HepG2 (cell line): ENCODE measurements around the gene ZCCHC24. TPM values are rescaled to one million over a fixed set of nuclear protein-coding genes. Genes with fewer than 3 reads are reported as not detected.
A peak's percentile ranks its signal among the peaks of the same experiment; 100 is the strongest.

ENCODE experiments used
- GRHL1 ChIP-seq: sonication (generic); formaldehyde crosslinking; conservative IDR thresholded peaks from 2 replicates; pipeline ENCODE4 v1.8.0; 2022; ENCODE audit warnings: missing genetic modification reagents
- MTF2 ChIP-seq: sonication (generic); formaldehyde crosslinking; IDR thresholded peaks from 2 replicates; pipeline ENCODE4 v1.5.0; 2020; ENCODE audit warnings: missing genetic modification reagents, borderline replicate concordance
- NAIF1 ChIP-seq: sonication (generic); formaldehyde crosslinking; IDR thresholded peaks from 2 replicates; pipeline ENCODE4 v1.5.0; 2020; ENCODE audit warnings: mild to moderate bottlenecking, missing genetic modification reagents, borderline replicate concordance
- NFAT5 ChIP-seq: sonication (generic); formaldehyde crosslinking; IDR thresholded peaks from 2 replicates; pipeline ENCODE4 v1.4.0; 2020; ENCODE audit warnings: missing genetic modification reagents
- NFIC ChIP-seq: IDR thresholded peaks from 2 replicates; pipeline ENCODE4 v1.6.1; 2012; ENCODE audit warnings: mild to moderate bottlenecking, low read length, inconsistent platforms
- PTBP1 ChIP-seq: fragments of 200-400 bp; formaldehyde crosslinking; IDR thresholded peaks from 2 replicates; pipeline ENCODE4 v1.6.1; 2018; ENCODE audit warnings: low read length, low read depth; ENCODE audit not compliant: poor library complexity, severe bottlenecking
- RCOR2 ChIP-seq: IDR thresholded peaks from 2 replicates; pipeline ENCODE4 v1.6.1; 2016; ENCODE audit warnings: missing biosample characterization, missing genetic modification reagents
- SATB2 ChIP-seq: sonication (generic); formaldehyde crosslinking; IDR thresholded peaks from 2 replicates; pipeline ENCODE4 v1.5.0; 2020; ENCODE audit warnings: missing genetic modification reagents
- SIX4 ChIP-seq: sonication (generic); formaldehyde crosslinking; IDR thresholded peaks from 2 replicates; pipeline ENCODE4 v1.4.0; 2020; ENCODE audit warnings: missing genetic modification reagents
- THYN1 ChIP-seq: sonication (generic); formaldehyde crosslinking; IDR thresholded peaks from 2 replicates; pipeline ENCODE4 v1.8.1; 2023; ENCODE audit warnings: low read depth, mild to moderate bottlenecking, moderate library complexity, missing genetic modification reagents, borderline replicate concordance
- YEATS4 ChIP-seq: sonication (generic); formaldehyde crosslinking; IDR thresholded peaks from 2 replicates; pipeline ENCODE4 v1.4.0; 2020; ENCODE audit warnings: missing genetic modification reagents, borderline replicate concordance
- ZFP36 ChIP-seq: fragments of 150-350 bp; IDR thresholded peaks from 2 replicates; pipeline ENCODE4 v1.6.1; 2018; ENCODE audit warnings: borderline replicate concordance, low read length, low read depth; ENCODE audit not compliant: partially characterized antibody
- ZNF276 ChIP-seq: sonication (generic); formaldehyde crosslinking; IDR thresholded peaks from 2 replicates; pipeline ENCODE4 v1.4.0; 2020; ENCODE audit warnings: mild to moderate bottlenecking, low read depth, missing genetic modification reagents
- ZNF282 ChIP-seq: fragments of 450-650 bp; IDR thresholded peaks from 2 replicates; pipeline ENCODE4 v1.6.1; 2018; ENCODE audit not compliant: partially characterized antibody
- ZNF414 ChIP-seq: sonication (generic); formaldehyde crosslinking; IDR thresholded peaks from 2 replicates; pipeline ENCODE4 v1.5.0; 2020; ENCODE audit warnings: missing genetic modification reagents
- ZNF564 ChIP-seq: sonication (generic); formaldehyde crosslinking; IDR thresholded peaks from 2 replicates; pipeline ENCODE4 v1.8.1; 2023; ENCODE audit warnings: mild to moderate bottlenecking, missing genetic modification reagents
- ZNF709 ChIP-seq: sonication (generic); formaldehyde crosslinking; IDR thresholded peaks from 2 replicates; pipeline ENCODE4 v1.5.0; 2020; ENCODE audit warnings: mild to moderate bottlenecking, missing genetic modification reagents
- ZSCAN5A ChIP-seq: sonication (generic); formaldehyde crosslinking; IDR thresholded peaks from 2 replicates; pipeline ENCODE4 v1.8.0; 2022; ENCODE audit warnings: mild to moderate bottlenecking, missing genetic modification reagents, borderline replicate concordance
- polyA plus RNA-seq, 8 experiments: library from polyadenylated mRNA; depleted of rRNA in 3 of 8; stranded (reverse) in 7 of 8; unstranded in 1 of 8; fragments of >200 nt; fragmentation: Illumina TruSeq in 4 of 8; extraction: Trizol in 4 of 8; gene quantifications; 2 replicates each; pipeline versions ENCODE4 v1.2.1 to v1.2.3, GENCODE V29; 2011 to 2016; ENCODE audit warnings: low read depth in 4 of 8, missing spikeins in 1 of 8, mixed read lengths in 1 of 8; ENCODE audit not compliant: insufficient read depth in 1 of 8
- total RNA-seq, 5 experiments: library from RNA; depleted of rRNA; stranded (reverse); fragments of >200 nt; fragmentation: Illumina TruSeq; extraction: Trizol; gene quantifications; 2 replicates each; pipeline ENCODE4 v1.2.3, GENCODE V29; 2016; ENCODE audit warnings: low read depth in 1 of 5

ZCCHC24 gene
- total and polyA plus RNA-seq, 2 of the 13 experiments (the other 11 are each of a cell fraction or from before 2014, with no cell fraction given): 3.1 to 7.9 TPM

GRCh38 chr10:79347226-79347893 lies 98.1 kb downstream of the ZCCHC24 start, which contains the start of gene PPIF (continued):
- TF ChIP-seq ZSCAN5A: no peak
- no peak for TF ChIP-seq RCOR2
- no peak; the same call in 1 of the 2 replicates for TF ChIP-seq NFIC
- TF ChIP-seq ZNF276: no peak
- no peak for TF ChIP-seq THYN1 (CRISPR knock-in tag)
- TF ChIP-seq MTF2 (CRISPR knock-in tag): no peak
- no peak for TF ChIP-seq ZFP36
- TF ChIP-seq ZNF282: no peak
- peak; percentile 34; the same call in 1 of the 2 replicates for TF ChIP-seq SATB2 (CRISPR knock-in tag)
- TF ChIP-seq NAIF1 (CRISPR knock-in tag): no peak
- TF ChIP-seq SIX4 (CRISPR knock-in tag): peak; percentile 60; the same call in 1 of the 2 replicates
- no peak for TF ChIP-seq ZNF414
- TF ChIP-seq ZNF709 (CRISPR knock-in tag): peak; percentile 69
- TF ChIP-seq ZNF564 (CRISPR knock-in tag): no peak; the same call in 1 of the 2 replicates
- no peak for TF ChIP-seq PTBP1
- TF ChIP-seq YEATS4 (CRISPR knock-in tag): peak; percentile 89
- peak; percentile 77; the same call in 1 of the 2 replicates for TF ChIP-seq NFAT5 (CRISPR knock-in tag)
- no peak for TF ChIP-seq GRHL1 (CRISPR knock-in tag)
